Mammary epithelial cell (primary cell): Measurements from ENCODE around the gene CERS1.

ENCODE experiments used
- CTCF ChIP-seq, 2 donors: IDR thresholded peaks in 1 of 2; conservative IDR thresholded peaks in 1 of 2; 2 replicates each; pipeline ENCODE4 v1.5.1; 2011 to 2012; ENCODE audit warnings: inconsistent platforms in 2 of 2, low read length in 2 of 2, mild to moderate bottlenecking in 2 of 2, control low read depth in 1 of 2, low read depth in 1 of 2; ENCODE audit not compliant: insufficient read depth in 1 of 2; ENCODE audit errors: extremely low read depth in 1 of 2
- EZH2 ChIP-seq: IDR thresholded peaks from 2 replicates; pipeline ENCODE4 v1.6.1; 2012; ENCODE audit warnings: low read length, inconsistent platforms, borderline replicate concordance

GRCh38 chr19:18845961-18846360, 50.0 kb downstream of the CERS1 start:
- no peak for TF ChIP-seq CTCF (conservative IDR thresholded peaks at IDR 0.05 in 1 of 2, IDR thresholded peaks at IDR 0.05 in 1 of 2; ENCODE audit: extremely low read depth in 1 of 2, insufficient read depth in 1 of 2, low read depth in 1 of 2, low read length in 2 of 2)
- no peak for TF ChIP-seq EZH2
